HG02642 (cell line): Measurements from ENCODE around the gene PLCG1.

Experiments used
- ATAC-seq: cut with Tn5 transposase; IDR thresholded peaks from one replicate; pipeline ENCODE4 v1.9.1; 2021; ENCODE audit warnings: mild to moderate bottlenecking; ENCODE audit not compliant: unreplicated experiment, poor library complexity

The PLCG1 gene

DNA sequence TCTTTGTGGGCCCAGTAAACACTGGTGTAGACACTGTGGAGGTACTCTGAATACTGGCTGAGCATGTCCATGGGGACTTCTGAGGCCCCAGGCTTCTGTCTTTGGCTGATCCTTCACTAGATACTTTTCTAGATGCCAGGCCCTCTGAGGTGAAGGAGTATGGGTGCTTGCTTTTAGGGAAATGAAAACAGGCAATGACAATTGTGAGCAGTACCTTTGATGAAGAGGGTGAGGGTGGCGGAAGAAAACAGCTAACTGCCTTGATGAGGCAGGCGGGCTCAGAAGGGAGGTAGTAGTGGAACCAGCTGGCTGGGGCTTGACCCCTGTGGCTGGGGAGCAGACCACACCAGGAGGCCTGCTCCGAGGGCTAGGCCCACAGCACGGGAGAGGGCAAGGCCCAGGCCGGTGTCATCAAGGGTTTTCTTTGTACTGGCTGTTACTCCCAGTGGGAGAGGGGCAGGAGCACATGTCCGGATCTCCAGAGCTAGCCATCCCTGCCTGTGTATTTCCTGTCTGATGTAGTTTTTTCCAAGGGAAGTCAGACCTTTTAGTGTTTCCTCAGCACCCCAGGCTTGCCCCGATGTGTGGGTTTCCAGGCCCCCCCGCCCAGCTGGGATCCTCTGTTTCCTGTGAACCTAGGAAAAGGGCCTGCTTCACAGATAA is 3.9 kb downstream of the PLCG1 start:
- ATAC-seq = no peak

DNA sequence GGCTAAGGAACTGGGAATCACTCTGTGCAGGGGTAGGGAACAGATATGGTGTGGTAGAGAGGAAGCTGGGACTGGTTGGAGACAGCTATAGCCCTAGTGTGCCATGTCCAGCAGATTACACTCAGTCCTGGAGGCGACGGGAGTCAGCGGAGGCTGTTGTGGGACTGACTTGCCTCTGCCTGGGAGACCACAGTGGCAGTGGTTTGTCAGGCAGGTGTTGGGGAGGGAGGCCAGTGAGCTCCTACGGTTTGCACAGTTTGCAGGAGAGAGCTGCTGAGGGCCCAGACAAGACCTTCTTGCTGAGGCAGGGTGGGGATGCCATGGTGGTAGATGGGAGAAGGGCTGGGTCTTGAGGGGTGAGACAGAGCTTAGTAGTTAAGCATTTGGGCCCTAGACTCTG is 4.9 kb downstream of the PLCG1 start:
- ATAC-seq = no peak

GRCh38 chr20:41142919-41143318 is 5.6 kb downstream of the PLCG1 start:
- no peak for ATAC-seq

DNA sequence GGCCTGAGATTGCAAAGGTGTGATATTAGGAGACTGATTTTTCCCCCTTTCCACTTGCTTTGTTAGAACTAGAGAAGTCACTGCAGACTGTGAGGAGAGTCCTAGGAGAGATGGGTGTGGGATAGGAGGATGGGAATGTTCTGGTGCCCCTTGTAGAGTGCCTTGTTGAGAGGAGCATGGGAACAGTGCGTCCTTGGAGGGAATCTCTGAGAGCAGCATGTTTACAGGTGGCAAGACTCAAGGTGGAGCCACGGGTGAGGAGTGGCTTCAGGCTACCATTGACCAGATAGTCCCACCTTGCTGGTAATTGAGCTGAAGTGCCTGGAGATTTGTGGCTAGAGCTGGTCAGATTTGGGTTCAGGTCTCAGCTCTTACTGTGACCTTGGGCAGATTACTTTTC is 6.0 kb downstream of the PLCG1 start:
- ATAC-seq = no peak

DNA sequence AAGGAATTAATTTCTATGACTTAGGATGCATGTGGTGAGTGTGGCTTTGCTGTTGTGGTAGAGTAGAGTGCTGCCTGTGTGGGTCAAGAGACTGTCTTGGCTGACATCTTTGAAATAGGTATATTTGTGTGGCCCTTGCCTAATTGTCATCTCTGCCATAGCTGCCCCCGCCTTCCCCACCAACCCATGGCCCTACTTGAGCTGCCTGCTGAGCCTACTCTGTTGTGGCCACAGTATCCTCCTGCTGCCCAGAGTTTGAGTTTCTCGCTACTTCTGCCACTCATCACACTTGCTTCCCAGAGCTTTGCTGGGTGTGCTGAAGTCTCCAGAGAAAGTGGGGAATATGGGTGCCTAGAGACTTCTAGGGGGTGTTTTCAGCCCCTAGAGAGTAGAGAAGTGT is 8.0 kb downstream of the PLCG1 start:
- no peak for ATAC-seq

- no peak for ATAC-seq
Observed at GRCh38 chr20:41145821-41146620, 8.7 kb downstream of the PLCG1 start.

- ATAC-seq = no peak
Observed at GRCh38 chr20:41147767-41148191, 10.4 kb downstream of the PLCG1 start.

GRCh38 chr20:41148942-41149341 is 11.6 kb downstream of the PLCG1 start:
- no peak for ATAC-seq

GRCh38 chr20:41150664-41151063 is 13.3 kb downstream of the PLCG1 start:
- no peak for ATAC-seq

- ATAC-seq = no peak
Observed at GRCh38 chr20:41151134-41151869, 14.0 kb downstream of the PLCG1 start.

DNA sequence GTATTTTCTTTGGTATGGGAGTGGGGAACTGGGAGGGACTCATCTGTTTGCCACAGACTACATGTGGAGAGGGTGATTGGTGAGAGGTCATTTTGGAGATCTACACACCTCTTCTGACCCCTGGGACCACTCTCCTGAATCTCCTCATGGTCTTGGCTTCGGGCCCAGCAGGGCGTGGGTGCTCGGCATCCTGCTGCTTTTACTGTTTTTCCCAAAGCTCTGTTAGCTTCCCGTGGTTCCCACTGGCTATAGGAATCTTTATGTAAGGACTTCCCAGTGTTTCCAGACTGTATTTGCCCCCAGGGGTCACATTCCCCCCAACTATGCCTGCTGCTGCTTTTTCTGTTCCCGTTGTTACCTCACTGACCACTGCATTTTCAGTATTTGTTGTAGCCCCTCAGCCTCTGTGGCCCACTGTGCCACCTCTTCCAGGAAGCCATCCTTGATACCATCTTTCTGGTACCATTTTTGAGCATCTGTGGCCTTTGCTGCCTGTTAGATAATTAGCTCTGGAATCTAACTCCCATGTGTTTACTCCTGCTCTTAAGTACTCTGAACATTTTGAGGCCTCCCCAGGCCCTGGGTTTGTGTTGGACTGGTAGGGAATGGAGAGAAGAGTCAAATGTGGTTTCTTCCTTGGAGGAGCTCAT is 14.9 kb downstream of the PLCG1 start:
- ATAC-seq = no peak

DNA sequence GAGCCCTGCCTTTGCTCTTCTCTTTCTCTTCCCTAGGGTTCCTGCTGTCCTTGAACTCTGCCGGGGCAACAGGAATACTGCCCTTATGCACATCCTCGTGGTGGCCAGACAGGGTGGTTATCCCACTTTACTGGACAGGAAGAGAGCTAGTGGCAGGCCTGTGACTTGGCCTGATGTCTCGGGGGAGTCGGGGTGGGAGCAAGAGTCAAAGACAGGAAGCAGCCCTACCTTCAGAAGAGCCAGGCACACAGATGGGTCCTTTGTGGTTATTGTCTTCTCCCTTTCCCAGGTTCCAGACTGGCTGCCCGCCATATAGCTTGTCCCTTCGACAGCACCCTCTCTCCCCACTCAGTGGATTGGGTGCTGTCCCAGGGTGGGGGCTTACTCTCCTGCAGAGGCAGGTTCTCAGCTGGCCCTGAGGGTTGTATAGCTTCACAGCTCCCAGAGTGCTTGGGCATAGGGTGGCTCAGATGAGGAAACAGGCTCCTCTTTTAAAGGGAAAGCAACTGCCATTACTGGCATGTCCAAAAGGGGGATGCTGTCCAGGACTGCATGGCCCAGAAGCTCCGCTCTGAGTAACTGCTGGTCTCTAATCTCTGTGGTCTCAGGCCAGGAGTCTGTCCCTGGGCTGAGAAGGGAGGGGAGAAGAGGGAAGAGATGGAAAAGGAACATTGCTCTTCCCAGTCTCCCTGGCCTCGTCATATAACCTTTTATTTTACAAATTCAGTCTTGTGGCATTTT is 17.3 kb downstream of the PLCG1 start:
- no peak for ATAC-seq

DNA sequence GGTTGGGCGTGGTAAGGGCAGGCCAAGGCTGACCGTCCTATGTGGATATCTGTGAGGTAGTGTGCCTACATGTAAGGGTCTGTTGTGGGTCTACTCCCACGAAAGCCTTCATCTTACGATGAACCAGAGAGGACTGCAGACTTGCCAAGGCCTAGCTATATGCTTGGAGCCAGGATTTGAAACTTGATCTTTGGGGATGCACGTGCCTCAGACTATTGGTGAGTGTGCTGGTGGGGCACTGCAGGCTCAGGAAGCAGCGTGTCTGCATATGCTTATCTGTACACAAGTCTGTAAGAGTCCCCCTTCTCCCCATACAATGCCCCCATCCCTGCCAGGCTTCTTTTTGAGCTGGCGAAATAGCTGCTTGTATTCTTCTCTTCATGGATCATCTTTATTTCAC is 17.9 kb downstream of the PLCG1 start:
- ATAC-seq = no peak

GRCh38 chr20:41158082-41158625 is 20.8 kb downstream of the PLCG1 start:
- no peak for ATAC-seq

DNA sequence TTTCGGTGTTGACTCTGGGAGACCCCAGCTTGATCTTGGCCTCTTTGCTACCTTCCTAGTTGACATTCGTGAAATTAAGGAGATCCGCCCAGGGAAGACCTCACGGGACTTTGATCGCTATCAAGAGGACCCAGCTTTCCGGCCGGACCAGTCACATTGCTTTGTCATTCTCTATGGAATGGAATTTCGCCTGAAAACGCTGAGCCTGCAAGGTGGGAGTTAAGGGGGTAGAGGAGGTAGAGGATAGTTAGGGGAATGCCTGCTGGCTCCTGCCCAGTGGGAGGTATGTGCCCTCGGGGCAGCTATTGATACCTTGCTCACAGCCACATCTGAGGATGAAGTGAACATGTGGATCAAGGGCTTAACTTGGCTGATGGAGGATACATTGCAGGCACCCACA is 22.2 kb downstream of the PLCG1 start:
- ATAC-seq = no peak

- no peak for ATAC-seq
Observed at GRCh38 chr20:41160686-41161085, 23.3 kb downstream of the PLCG1 start.

DNA sequence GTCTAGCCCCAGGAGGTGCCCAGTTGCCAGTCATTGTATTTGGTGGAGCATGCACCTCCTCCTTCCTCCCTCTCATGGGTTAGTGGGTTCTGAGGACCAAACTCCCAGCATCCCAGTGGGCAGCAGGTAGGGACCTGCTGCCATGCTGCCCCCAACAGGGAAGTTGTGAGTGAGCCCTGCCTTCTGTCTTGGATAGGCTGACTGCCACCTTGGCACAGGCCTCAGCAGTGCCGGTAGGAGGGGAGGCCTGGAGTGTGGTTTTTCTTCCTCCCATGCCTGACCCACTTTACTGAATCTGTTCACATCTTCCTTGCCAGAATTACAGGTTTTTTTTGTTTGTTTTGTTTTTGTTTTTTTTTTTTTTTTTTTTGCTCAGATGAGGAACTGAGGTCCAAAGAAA is 24.5 kb downstream of the PLCG1 start:
- no peak for ATAC-seq

GRCh38 chr20:41162396-41162795 is 25.1 kb downstream of the PLCG1 start:
- no peak for ATAC-seq

- no peak for ATAC-seq
Observed at GRCh38 chr20:41163821-41164220, 26.5 kb downstream of the PLCG1 start.
